Mesothelial cell of epicardium (in vitro differentiated cells): ENCODE measurements around the gene CD300A. TPM values are rescaled to one million over a fixed set of nuclear protein-coding genes. Genes with fewer than 3 reads are reported as not detected.

Experiments
- DNase-seq, 2 experiments: peaks; one replicate each; pipeline ENCODE4 v3.0.0; 2021; ENCODE audit warnings: low spot score in 2 of 2; ENCODE audit not compliant: unreplicated experiment in 2 of 2
- H3K27ac Mint-ChIP-seq: 2 replicates; pipeline ENCODE4 v1.8.0; 2021; ENCODE audit warnings: mixed read lengths
- H3K27me3 Mint-ChIP-seq: 2 replicates; pipeline ENCODE4 v1.8.0; 2021; ENCODE audit warnings: low read depth, mixed read lengths
- H3K36me3 Mint-ChIP-seq: 2 replicates; pipeline ENCODE4 v1.8.0; 2021; ENCODE audit warnings: mixed read lengths
- H3K4me1 Mint-ChIP-seq: 2 replicates; pipeline ENCODE4 v1.8.0; 2021; ENCODE audit warnings: mixed read lengths
- H3K4me3 Mint-ChIP-seq: 2 replicates; pipeline ENCODE4 v1.8.0; 2021; ENCODE audit warnings: mild to moderate bottlenecking, moderate library complexity, mixed read lengths
- H3K9me3 Mint-ChIP-seq: 2 replicates; pipeline ENCODE4 v1.8.0; 2021; ENCODE audit warnings: mixed read lengths
- CTCF ChIP-seq: fragments of 200-600 bp; sonication (generic); IDR thresholded peaks from one replicate; pipeline ENCODE4 v1.5.0; 2021; ENCODE audit warnings: antibody characterized with exemption; ENCODE audit not compliant: unreplicated experiment
- total RNA-seq: library from RNA; stranded (reverse); gene quantifications from 3 replicates; pipeline ENCODE4 v1.2.1, GENCODE V29; 2021

The CD300A gene
- total RNA-seq, 1 donor from 2014 or later: not detected

- Mint-ChIP-seq H3K4me1 (no peaks in the 10 kb centered on the region), H3K27ac (no peak overlapping the region), H3K27me3 (peaks cover 71% of the 10 kb centered on the region), H3K9me3 (no peaks in the 10 kb centered on the region), H3K36me3 (no peaks in the 10 kb centered on the region), H3K4me3 (no peak overlapping the region)
- no peak for DNase-seq
- no peak for TF ChIP-seq CTCF
Measured at GRCh38 chr17:74526681-74527080, 60.2 kb downstream of the CD300A start.

DNA sequence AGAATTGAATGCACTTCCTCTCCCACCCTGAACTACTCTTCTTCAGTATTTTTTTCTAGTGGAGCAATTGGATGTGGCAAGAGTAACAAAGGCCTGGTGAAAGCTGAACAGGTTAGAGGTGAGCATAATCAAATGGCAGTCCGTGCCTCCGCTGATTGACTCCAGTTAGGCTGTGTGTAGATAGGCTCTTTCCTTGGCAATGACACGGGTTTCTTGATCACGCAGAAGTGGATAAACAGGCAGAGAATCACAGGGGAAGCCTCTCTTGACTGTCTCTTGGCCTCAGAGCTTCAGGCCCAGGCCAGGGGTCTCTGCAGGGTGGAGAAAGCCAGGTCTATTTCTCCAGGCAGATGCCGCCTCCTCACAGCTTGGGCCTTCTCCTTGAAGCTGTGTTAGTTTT lies 60.6 kb downstream of the CD300A start:
- no peak overlapping the region for H3K27ac Mint-ChIP-seq
- peaks cover 71% of the 10 kb centered on the region for H3K27me3 Mint-ChIP-seq
- no peaks in the 10 kb centered on the region for H3K36me3 Mint-ChIP-seq
- H3K9me3 Mint-ChIP-seq: no peaks in the 10 kb centered on the region
- H3K4me1 Mint-ChIP-seq: no peaks in the 10 kb centered on the region
- DNase-seq: peak in 1 of 2 experiments; percentile 17
- TF ChIP-seq CTCF: no peak
- H3K4me3 Mint-ChIP-seq: no peak overlapping the region

GRCh38 chr17:74527756-74528155 lies 61.3 kb downstream of the CD300A start:
- Mint-ChIP-seq H3K4me3 (no peak overlapping the region), H3K9me3 (no peaks in the 10 kb centered on the region), H3K36me3 (no peaks in the 10 kb centered on the region), H3K4me1 (no peaks in the 10 kb centered on the region), H3K27ac (no peak overlapping the region), H3K27me3 (peaks cover 67% of the 10 kb centered on the region)
- TF ChIP-seq CTCF: no peak
- DNase-seq: no peak

DNA sequence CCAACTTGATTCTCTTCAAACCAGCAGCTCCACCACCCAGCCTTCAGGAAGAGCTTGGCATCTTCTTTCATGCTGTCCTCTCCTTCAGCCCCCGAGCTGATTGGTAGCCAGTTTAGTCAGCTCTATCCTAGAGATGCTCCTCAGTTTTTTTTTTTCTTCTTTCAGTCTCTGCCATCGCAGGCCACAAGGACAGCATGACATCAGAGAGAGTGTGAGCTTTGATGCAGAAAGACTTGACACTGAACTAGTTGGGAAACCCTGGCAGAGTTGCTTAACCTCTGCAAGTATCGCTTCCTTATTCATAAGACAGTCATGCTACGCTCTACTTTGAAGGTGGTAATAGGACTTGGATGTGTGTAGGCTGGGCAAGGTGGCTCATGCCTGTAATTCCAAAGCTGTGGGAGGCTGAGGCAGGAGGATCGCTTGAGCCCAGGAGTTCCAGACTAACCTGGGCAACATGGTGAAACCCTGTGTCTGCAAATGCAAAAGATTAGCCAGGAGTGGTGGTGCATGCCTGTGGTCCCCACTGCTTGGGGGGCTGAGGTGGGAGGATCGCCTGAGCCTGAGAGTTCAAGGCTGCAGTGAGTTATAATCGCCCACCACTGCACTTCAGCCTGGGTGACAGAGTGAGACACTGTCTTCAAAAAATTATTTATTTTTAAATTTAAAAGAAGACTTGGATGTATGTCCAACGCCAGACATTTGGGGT lies 62.2 kb downstream of the CD300A start:
- H3K4me3 Mint-ChIP-seq: no peak overlapping the region
- no peak for TF ChIP-seq CTCF
- no peaks in the 10 kb centered on the region for H3K4me1 Mint-ChIP-seq
- peaks cover 64% of the 10 kb centered on the region for H3K27me3 Mint-ChIP-seq
- no peaks in the 10 kb centered on the region for H3K9me3 Mint-ChIP-seq
- H3K36me3 Mint-ChIP-seq: no peaks in the 10 kb centered on the region
- no peak overlapping the region for H3K27ac Mint-ChIP-seq
- peak in 1 of 2 experiments; percentile 10 for DNase-seq

- H3K27ac Mint-ChIP-seq: no peak overlapping the region
- no peaks in the 10 kb centered on the region for H3K4me1 Mint-ChIP-seq
- H3K27me3 Mint-ChIP-seq: peaks cover 60% of the 10 kb centered on the region
- no peaks in the 10 kb centered on the region for H3K9me3 Mint-ChIP-seq
- DNase-seq: peak in 1 of 2 experiments; percentile 20
- no peak overlapping the region for H3K4me3 Mint-ChIP-seq
- H3K36me3 Mint-ChIP-seq: no peaks in the 10 kb centered on the region
- TF ChIP-seq CTCF: no peak
Measured at GRCh38 chr17:74529243-74529642, 62.8 kb downstream of the CD300A start.
